ENCODE measurements around the gene ZNF608.
A peak's percentile ranks its signal among the peaks of the same experiment; 100 is the strongest.

Gene ZNF608, protein sequence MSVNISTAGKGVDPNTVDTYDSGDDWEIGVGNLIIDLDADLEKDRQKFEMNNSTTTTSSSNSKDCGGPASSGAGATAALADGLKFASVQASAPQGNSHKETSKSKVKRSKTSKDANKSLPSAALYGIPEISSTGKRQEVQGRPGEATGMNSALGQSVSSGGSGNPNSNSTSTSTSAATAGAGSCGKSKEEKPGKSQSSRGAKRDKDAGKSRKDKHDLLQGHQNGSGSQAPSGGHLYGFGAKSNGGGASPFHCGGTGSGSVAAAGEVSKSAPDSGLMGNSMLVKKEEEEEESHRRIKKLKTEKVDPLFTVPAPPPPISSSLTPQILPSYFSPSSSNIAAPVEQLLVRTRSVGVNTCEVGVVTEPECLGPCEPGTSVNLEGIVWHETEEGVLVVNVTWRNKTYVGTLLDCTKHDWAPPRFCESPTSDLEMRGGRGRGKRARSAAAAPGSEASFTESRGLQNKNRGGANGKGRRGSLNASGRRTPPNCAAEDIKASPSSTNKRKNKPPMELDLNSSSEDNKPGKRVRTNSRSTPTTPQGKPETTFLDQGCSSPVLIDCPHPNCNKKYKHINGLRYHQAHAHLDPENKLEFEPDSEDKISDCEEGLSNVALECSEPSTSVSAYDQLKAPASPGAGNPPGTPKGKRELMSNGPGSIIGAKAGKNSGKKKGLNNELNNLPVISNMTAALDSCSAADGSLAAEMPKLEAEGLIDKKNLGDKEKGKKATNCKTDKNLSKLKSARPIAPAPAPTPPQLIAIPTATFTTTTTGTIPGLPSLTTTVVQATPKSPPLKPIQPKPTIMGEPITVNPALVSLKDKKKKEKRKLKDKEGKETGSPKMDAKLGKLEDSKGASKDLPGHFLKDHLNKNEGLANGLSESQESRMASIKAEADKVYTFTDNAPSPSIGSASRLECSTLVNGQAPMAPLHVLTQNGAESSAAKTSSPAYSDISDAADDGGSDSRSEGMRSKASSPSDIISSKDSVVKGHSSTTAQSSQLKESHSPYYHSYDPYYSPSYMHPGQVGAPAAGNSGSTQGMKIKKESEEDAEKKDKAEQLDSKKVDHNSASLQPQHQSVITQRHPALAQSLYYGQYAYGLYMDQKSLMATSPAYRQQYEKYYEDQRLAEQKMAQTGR (N-terminal part only)

DNA sequence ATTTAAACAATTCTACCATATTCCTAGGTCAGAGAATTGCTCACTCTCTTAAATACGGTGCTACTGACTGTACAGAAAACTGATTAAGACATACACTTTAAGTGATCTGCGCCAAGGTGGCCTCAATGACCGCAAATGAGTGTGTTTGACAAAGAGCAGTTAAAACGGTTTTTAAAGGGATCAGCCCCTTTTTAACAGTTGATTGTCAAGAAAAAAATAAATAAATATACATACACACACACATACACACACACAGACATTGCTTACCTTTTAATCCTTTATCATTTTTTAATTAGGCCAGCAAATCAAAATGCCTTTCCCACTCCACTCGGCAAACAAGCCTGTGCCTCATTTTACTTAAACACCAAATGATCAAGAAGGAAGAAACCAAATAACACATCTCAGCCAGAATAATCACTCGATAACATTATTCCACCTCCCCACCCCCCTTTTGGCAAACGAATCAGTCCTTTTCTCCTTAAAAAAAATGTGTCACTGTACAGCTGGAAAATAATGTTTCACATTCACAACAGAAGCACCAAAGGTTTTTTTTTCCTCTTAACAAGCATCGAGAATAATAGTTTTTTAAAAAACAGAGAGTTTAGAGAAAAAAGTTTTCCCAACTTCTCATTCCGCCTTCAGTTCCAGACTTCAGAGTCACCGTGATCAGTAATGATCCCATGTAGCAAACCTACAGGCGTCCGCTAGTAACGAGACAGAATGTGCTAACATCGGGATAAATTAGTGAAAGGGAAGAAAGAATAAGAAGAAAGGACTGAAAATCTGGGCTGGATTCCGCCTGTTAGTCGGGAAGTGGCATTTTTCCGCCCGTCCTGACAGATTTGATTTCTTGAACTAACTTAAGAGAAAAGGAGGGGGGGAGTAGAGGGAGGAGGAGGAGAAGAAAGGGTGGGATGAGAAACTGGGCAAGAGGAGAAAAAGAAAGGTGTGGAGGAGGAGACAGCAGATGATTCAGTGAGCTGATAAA is at the start of gene ZNF608:
ZNF608 (minus strand) TSS at position 712 of the 988 bp plus-strand sequence. CDS start 1,650 bp downstream, outside the sequence.
- DNase-seq (ENCODE audit: low read depth, low spot score): no peak
- POLR2A ChIA-PET: interaction anchor here (0.7 to 1.0 kb wide), 2 partner anchors 11 to 301 kb away, joined by 3 to 4 read pairs; no protein-coding TSS in a partner anchor
- peak within 1 kb of the TSS; percentile 56 for H3K4me3 ChIP-seq (ENCODE audit: low read depth, low read length)
- TF ChIP-seq, protein P1, sequence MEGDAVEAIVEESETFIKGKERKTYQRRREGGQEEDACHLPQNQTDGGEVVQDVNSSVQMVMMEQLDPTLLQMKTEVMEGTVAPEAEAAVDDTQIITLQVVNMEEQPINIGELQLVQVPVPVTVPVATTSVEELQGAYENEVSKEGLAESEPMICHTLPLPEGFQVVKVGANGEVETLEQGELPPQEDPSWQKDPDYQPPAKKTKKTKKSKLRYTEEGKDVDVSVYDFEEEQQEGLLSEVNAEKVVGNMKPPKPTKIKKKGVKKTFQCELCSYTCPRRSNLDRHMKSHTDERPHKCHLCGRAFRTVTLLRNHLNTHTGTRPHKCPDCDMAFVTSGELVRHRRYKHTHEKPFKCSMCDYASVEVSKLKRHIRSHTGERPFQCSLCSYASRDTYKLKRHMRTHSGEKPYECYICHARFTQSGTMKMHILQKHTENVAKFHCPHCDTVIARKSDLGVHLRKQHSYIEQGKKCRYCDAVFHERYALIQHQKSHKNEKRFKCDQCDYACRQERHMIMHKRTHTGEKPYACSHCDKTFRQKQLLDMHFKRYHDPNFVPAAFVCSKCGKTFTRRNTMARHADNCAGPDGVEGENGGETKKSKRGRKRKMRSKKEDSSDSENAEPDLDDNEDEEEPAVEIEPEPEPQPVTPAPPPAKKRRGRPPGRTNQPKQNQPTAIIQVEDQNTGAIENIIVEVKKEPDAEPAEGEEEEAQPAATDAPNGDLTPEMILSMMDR (IDR thresholded peaks at IDR 0.05; ENCODE audit: insufficient read depth, low read length, missing control alignments): no peak
- CTCF ChIA-PET: interaction anchor here (0.7 to 2.0 kb wide), 2 partner anchors 10 to 1076 kb away, joined by 3 to 5 read pairs; no protein-coding TSS in a partner anchor

DNA sequence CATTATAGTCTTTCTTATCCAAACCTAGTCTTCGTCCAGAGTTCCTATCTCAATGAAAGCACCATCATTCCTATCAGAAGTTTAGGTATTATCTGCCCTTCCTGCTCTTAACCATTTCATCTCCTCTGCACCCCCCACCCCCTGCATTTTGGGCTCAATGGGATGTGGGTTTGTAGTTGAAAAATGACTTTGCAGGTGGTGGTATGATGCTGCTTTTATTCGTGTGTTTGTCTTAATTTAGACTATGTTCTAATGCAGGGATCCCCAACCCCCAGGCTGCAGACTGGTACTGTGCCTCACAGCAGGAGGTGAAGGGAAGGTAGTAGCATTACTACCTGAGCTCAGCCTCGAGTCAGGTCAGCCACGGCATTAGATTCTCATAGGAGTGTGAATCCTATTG is 49.4 kb upstream of the ZNF608 start:
- TF ChIP-seq, protein P1 (IDR thresholded peaks at IDR 0.05; ENCODE audit: insufficient read depth, low read length, missing control alignments): no peak
- ChIA-PET POLR2A (no interaction called here), CTCF (no interaction called here)
- DNase-seq (ENCODE audit: low read depth, low spot score): no peak
- H3K4me3 ChIP-seq (ENCODE audit: low read depth, low read length): no peak overlapping the region

DNA sequence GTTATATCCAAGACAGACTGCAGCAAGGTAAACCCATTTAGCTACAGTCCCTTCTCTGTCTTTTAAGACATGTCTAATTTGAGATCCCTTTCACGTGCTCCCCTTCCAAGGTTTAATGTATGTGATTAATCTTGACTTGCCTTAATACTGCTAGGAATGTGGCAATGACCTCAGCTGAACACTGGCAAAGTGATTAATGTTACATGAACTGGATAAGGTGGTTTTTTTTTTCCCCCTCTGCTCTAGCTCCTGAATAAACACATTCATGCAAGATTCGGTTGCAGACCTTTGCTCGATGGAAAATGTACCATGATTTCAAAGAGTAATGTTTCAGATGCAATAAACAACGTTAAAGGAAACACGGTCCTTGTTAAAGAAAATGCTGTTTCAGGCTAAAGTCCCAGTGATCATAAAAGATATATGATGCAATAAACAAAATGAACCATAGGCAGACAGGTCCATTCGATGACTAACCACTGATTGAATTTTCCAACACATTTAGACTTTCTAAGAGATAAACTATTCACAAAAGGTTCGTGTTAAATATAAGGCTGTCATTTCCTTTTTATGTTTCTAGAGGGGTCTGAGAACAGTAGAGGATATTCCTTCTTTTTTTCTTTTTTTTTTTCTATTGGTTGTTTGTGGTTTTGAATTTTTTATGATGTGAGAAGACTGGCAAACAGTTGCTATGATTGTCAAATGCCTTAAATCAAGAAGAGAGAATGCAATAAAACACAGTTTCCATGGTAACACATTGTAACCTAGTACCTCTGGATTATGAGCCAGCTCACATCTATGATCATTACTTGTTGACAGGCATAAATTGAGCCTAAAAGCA is 44.7 kb upstream of the ZNF608 start:
- TF ChIP-seq, protein P1 (IDR thresholded peaks at IDR 0.05; ENCODE audit: insufficient read depth, low read length, missing control alignments): no peak
- ChIA-PET POLR2A (no interaction called here), CTCF (no interaction called here)
- no peak for DNase-seq (ENCODE audit: low read depth, low spot score)
- H3K4me3 ChIP-seq (ENCODE audit: low read depth, low read length): no peak overlapping the region

DNA sequence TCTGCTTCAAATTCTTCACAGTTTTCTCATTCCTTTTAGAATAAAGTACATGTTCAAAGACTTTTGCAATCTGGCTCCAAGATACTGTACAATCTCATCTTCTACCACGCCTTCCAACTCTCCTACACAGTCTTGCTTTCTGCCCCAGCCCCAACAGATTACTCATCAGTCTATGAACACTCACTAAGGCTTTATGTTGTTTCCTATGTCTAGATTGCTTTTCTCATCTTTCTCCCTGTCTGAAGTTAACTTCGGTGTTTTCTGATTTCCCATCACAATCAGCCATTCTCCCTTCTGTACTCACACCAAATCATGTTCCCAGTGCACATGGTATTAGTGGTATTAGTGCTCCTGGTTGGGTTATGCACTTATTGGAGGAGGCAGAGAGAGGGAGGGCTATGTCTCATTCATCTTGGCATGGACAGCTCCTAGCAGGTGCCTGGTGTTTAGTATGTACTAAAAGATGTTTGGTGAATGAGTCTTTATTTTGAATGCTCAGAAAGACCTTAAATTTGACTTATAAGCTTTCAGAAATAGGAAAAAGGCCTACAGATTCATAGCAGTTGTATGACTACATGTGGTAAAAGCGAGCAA is 44.0 kb upstream of the ZNF608 start:
- TF ChIP-seq, protein P1 (IDR thresholded peaks at IDR 0.05; ENCODE audit: insufficient read depth, low read length, missing control alignments): no peak
- no peak for DNase-seq (ENCODE audit: low read depth, low spot score)
- ChIA-PET CTCF (no interaction called here), POLR2A (no interaction called here)
- H3K4me3 ChIP-seq (ENCODE audit: low read depth, low read length): no peak overlapping the region

Measured in AG04449 (cell line).